Pulmonary artery endothelial cell (primary cell): ENCODE results near the gene TGFBR3. TPM values are rescaled to one million over a fixed set of nuclear protein-coding genes. Genes with fewer than 3 reads are reported as not detected.

ENCODE experiments used
- DNase-seq: peaks from one replicate; pipeline ENCODE4 v3.0.0-alpha.2; 2011; ENCODE audit warnings: low read depth, low spot score
- total RNA-seq: library from RNA; depleted of rRNA; stranded (reverse); fragments of >200 nt; gene quantifications from 2 replicates; pipeline ENCODE4 v1.2.3, GENCODE V29; 2014

Gene TGFBR3
- total RNA-seq, 1 donor from 2014 or later = 12.5 TPM

GRCh38 chr1:91717839-91718238, 168.1 kb downstream of the TGFBR3 start:
- DNase-seq = no peak

GRCh38 chr1:91716339-91716738, 169.6 kb downstream of the TGFBR3 start:
- no peak for DNase-seq

- no peak for DNase-seq
These were observed 170.4 kb downstream of the TGFBR3 start for GRCh38 chr1:91715416-91716000.

- DNase-seq = no peak
These were observed 171.0 kb downstream of the TGFBR3 start for GRCh38 chr1:91714867-91715381.

GRCh38 chr1:91712981-91713841, 172.7 kb downstream of the TGFBR3 start:
- no peak for DNase-seq

- DNase-seq = no peak
These were observed 173.6 kb downstream of the TGFBR3 start for GRCh38 chr1:91712393-91712792.

GRCh38 chr1:91711504-91712247, 174.3 kb downstream of the TGFBR3 start:
- DNase-seq = no peak

GRCh38 chr1:91710261-91710660, 175.7 kb downstream of the TGFBR3 start:
- DNase-seq = no peak

- no peak for DNase-seq
These were observed 177.3 kb downstream of the TGFBR3 start for GRCh38 chr1:91708691-91709090.

- DNase-seq = no peak
These were observed 178.1 kb downstream of the TGFBR3 start for GRCh38 chr1:91707890-91708218.

- no peak for DNase-seq
These were observed 178.6 kb downstream of the TGFBR3 start for GRCh38 chr1:91707114-91707889.

- DNase-seq = no peak
These were observed 179.6 kb downstream of the TGFBR3 start for GRCh38 chr1:91706140-91706957.

- DNase-seq = no peak
These were observed 181.2 kb downstream of the TGFBR3 start for GRCh38 chr1:91704746-91705145.

GRCh38 chr1:91703095-91703494, 182.9 kb downstream of the TGFBR3 start:
- no peak for DNase-seq

GRCh38 chr1:91701472-91701869, 184.5 kb downstream of the TGFBR3 start:
- DNase-seq = no peak

- no peak for DNase-seq
These were observed 185.0 kb downstream of the TGFBR3 start for GRCh38 chr1:91700771-91701471.

GRCh38 chr1:91700332-91700731, 185.6 kb downstream of the TGFBR3 start:
- DNase-seq = no peak

GRCh38 chr1:91699339-91699974, 186.5 kb downstream of the TGFBR3 start:
- DNase-seq = no peak

GRCh38 chr1:91697861-91698260, 188.1 kb downstream of the TGFBR3 start:
- no peak for DNase-seq
